Femur (tissue), 1 donor: Measurements from ENCODE around the gene BST1.
A peak's percentile ranks its signal among the peaks of the same experiment; 100 is the strongest.

Source experiments
- DNase-seq: peaks from one replicate; pipeline ENCODE4 v3.0.0-alpha.2; 2017

Gene BST1

DNA sequence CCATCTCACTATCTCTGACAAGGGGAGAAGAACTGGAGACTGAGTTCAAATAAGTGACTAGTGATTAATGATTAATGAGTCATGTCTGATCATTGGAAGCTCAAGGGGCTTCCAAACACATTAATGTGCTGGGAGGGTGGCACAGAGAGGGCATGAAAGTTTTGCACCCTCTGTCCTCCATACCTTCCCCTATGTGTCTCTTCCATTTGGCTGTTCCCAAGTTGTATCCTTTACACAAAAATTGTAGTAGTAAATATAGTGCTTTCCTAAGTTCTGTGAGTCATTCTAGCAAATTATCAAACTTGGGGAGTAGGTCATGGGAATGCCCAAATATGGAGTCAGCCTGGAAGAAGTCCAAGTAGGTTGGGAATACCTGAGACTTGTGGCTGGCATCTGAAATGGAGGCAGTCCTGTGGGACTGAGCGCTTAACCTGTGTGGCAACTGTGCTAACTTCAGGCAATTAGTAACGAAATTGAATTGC, 25.3 kb upstream of the BST1 start:
- DNase-seq, result no peak

DNA sequence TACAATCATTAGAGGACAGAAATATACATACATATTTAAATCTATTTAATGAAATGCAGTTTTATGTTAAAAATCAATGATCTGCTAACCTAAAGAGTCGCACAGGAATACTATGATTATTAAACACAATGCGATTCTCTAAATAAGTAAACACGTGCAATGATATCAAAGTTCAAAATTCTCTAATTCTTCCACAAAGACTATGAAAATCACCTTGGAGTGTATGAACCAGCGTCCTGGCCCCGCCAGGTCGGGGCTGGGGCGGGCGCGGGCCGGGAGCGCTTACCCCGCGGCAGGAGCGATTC, 21.8 kb upstream of the BST1 start:
- DNase-seq, result no peak

DNA sequence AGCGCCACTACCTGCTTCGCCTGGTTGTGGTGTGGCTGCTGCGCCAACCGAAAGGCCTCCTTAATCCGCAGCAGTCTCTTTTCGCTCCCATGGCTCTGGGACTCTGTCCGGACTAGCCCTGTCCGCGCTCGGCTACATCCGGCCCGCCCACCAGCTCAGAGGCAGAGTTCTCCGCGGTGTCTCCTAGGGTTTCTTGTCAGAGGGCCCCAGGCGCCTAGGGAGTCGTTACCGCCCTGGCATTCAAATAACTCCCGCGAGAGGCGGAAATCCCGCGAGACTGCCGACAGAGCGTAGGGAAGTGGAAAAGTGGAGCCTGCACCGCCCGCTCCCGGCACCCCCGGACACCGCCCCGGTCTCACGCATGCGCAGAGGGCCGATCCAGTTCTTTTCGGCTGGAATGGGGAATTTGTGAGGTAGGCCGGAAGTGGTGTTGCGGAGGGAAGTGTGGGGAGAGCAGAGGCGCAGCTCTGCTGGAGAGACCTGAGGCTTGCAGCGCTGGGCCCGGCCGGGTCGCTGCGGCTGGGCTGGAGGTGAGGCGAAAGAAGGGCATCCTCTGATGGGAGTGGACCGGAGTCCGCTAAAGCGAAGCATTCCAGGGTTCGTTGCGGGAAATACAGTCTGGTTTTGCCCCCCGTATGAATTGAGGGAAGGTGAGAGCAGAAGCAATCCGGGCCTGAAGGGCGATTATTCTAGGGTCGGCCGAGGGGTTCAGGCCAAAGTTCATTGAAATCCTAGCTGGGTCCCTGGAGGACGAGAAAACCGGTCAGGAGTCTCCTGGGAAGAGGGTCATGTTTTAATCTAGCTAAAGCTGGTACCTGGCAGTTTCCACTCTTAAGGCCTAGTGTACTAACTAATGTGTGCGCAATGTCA, 21.3 kb upstream of the BST1 start, which contains the start of gene FAM200B:
Gene FAM200B, plus strand, starts transcription at position 456 of the 870 bp plus-strand sequence. CDS start 5,151 bp downstream, outside the sequence.
- DNase-seq, result peak; percentile 99

DNA sequence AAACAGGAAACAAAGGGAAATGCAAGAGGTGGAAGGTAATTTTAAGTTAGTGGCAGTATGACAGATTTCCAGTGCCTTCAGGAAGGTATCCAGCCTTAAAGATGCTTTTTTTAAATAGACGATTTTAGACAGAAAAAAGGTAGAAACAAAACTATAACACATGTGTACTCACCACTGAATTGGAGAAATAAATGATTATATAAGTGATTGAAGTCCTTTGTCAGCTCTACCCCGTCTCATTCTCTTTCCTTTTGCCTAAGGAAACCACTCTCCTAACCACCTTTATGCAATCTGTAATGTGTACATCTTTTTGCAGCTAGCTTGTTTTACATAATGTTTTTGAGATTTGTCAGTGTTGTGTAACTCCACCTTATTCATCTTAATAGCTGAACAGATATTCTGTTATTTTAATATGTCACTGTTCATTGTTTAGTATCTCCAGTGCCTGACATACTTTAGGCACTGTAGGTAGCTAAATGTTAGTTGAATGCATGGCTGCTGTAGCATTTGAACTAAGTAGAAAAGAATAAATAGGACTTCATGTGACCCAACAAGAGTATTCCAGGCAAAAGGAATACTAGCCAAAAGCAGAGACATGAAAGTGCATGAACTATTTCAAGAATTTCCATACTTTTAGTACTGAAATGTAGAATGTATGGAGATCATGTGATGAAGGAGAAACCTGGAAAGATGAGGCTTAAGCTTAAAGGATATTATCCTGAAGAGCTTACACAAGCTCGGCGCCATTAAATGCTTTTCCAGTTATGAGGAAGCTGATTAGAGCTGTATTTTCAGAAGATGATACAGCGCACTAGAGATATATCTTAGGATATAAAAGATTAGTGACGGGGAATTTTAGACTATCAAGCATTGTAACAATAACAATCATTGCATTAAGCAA, 20.4 kb upstream of the BST1 start:
- DNase-seq, result no peak

DNA sequence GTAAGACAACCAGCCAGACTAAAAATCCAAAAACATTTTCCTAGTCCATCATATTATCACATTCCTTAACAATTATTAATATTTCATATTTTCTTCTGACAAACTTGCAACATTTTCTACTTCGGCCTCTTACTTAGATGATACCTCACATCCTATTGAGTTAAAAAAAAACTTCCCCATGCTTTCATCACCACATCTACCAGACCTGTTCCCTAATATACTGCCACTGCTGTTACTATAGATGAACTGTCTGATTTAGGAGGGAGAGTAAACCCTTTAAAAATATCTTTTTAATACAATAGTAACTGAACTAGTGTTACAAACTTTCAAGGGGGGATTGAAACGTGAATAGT, 19.7 kb upstream of the BST1 start:
- DNase-seq, result no peak

DNA sequence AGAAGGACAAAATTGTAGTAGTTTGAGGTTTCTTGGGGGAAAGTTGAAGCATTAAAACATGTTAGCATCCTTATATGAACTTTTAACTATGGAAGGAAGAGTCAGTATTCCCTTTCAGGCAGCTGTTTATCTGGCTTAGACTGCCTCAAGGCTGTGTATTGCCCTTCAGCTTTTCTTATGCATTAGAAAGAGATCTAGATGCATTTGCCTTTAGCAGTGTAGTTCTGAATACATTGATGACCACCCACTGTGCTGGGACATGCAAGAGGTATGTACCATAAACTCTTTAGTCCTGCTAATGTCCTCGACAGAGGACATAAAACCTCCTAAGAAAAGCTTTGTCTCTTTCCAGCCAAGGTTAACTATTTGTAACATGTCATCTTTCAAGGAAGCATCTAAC, 18.4 kb upstream of the BST1 start:
- DNase-seq, result no peak

DNA sequence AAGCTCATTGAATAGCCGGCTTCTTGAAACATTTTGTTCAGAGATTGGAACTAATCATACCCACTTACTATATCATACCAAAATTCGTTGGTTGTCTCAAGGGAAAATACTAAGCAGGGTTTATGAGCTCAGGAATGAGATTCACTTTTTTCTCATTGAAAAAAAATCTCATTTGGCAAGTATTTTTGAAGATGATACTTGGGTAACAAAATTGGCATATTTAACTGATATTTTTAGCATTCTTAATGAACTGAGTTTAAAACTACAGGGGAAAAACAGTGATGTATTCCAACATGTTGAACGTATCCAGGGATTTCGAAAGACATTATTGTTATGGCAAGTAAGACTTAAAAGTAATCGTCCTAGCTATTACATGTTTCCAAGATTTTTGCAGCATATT, 14.8 kb upstream of the BST1 start:
- DNase-seq, result no peak

DNA sequence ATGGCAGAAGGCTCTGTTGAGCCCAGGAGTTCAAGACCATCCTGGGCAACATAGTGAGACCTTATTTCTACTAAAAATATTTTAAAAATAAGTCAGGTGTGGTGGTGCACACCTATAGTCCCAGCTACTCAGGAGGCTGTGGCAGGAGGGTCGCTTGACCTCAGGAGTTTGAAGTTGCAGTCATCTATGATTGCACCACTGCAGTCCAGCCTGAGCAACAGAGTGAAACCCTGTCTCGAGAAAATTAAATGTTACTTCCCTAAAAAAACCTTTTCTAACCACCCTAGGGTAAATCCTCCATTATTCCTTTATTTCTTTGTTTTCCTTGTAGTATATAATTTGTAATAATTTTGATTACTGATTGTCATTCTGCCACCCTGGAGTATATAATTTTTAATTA, 13.3 kb upstream of the BST1 start:
- DNase-seq, result no peak

DNA sequence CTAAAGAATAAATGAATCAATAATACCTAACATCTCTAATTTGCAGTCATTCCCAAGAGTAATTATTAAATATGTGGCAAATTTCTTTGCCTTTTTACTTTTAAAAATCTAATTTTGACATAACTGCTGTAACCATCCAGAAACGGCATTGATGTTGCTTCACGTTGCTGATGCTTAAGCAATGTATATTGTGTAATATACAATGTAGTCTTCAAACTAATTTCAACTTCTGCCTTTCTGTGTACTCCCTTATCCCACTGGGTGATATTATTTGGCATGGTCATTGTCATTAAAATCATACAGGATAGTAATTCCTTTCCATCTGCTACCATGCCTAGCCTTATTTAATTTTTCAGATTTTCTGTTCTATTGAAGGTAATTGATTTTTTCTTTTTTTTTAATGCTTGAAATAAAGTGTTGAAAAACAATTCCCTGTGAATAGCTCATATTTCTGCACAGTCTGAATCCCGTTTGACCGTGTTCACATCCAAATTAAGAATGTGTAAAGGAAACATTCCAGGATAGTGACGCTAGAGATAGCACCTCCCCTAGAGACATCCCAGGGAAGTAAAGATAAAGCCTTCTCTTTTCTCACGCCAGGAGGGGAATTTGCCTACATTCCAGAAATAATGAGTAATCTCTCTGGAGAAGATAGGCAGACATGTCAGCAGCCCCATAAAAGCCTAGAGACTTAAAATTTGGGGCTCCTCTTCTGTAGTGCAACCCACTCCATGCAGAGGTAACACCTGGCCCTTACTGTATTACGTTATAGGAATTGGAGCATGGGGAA, 12.7 kb upstream of the BST1 start:
- no peak for DNase-seq

DNA sequence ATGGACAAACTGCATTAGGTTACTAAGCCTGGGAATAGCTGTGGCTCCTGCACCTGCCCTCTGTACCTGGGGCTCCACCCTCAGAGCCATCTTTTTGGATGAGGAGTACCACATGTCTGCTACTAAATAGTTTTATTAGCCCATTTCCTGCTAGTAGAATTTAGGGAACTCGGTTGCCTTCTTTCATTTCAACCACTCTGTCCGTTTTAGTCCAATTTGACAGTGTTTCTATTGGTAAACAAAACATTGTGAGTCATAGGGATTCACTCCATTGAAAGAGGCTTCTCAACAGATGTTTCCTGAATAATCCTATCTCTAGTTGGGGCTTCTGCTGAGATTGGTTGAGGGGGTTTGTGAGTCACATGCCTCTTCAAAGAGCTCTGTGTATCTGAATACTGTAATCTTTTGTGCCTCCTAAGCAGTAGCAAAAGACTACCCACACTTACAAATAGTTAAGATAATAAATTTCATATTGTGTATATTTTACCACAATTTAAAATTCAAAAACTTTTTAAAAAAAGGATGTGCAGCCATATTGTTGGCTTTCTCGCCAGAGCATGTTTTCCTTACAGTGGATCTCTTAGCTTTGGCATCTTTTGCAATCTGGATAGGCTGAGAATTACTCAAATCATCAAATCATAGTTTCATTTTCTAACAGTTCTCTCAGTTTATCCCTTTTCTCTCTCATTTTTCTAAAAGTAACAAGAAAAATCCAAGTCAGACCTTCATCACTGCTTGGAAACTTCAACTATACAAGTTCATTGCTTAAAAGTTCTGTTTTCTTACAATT, 11.3 kb upstream of the BST1 start:
- DNase-seq, result no peak

DNA sequence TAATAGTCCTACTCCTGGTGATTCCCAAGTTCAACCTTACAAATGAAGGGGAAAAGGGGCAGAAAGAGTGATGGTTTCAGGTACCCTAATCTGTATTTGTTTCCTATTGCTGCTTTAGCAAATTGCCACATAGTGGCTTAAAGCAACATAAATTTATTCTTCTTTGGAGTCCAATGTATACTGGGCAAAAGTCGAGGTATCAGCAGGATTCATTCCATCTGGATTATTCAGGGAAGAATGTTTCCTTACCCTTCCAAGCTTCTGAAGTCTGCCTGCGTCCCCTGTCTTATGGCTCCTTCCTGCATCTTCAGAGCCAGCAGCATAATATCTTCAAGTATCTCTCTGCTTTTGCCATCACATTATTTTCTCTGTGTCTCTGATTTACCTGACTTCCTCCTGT, 10.3 kb upstream of the BST1 start:
- DNase-seq, result no peak

DNA sequence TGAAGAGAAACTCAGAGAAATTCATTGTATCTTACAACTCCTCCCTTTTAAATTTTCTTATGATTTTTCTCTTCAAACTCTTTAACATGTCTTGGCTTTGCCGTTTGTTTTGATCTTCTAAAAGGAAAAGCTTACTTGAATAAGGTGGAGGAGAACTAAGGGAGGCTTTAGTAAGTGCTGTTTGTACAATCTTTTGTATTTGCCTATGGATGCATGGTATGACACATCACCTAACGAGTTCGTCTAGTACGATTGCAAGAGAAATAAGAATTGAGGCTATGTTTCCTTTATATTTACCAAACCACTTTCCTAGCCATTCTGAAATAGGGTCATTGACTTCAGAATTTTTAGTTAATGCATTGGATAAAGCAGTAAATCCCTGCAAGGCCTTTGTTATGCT, 8.4 kb upstream of the BST1 start:
- DNase-seq, result no peak

DNA sequence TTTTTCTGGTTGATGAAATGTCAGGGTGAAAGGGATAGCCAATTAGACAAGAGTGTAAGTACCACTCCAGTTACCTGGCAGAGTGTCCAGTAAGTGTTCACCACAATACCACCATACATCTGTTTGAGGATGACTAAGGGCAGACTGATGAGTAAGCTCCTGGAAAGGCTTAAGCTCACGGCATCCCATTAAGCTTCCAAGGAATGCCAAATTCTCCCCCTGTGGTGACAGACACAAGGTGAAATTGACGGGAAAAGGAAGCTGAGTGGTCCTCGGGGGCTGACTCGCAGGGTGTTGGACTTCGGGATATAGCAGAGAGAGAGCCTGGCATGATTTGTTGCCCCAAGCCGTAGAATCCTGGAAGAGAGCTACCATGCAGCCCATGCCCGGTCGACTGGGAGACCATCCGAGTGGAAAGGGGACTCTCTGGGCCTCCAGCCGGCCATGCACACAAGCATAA, 7.6 kb upstream of the BST1 start:
- no peak for DNase-seq

DNA sequence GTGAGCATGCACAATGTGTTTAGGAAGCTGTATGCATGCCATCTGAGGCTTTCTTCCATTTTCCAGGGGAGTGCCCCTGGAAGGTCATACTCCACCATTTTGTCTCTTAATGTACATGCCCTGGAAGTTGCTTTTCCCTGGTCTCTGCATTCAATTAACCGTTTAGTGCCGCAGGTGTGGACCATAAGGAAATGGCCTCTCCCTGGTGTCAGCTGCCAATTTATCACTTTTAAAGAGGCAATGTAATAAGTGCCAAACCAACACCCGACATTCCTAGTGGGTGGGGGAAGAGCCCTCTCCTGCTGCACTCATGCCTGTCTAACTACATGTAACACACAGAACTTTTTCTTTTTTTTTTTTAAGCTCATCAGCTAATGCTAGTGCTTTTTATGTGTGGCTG, 7.1 kb upstream of the BST1 start:
- no peak for DNase-seq

DNA sequence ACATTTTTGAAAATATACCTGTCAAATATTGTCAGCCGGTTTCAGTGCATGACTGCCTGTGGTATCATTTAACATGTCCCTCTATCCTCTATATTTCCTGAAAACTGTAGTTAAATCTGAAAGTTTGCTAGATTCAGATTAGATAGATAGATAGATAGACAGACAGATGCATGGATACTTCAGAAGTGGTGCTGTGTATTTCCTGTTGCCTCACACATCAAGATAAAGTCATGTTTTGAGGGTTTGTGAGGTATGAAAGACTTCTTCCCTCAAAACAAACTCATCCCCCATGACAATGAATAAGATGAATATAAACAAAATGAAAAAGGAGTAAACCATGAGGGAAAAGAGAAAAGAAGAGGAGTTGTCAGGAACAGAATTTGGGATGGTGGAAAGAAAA, 6.0 kb upstream of the BST1 start:
- no peak for DNase-seq

DNA sequence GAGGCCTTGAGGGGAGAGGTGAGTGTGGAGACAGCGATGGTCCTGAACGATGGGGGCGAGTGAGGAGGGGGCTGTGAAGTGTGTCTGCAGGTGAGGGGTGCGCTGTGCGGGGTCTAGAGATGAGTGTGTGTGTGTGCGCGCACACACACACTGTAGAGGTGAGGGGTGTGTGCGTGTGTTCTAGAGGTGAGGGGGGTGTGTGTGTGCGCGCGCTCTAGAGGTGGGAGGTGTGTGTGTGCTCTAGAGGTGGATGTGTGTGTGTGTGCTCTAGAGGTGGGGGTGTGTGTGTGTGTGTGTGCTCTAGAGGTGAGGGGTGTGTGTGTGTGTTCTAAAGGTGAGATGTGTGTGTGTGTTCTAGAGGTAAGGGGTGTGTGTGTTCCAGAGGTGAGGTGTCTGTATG, 574 bp downstream of the BST1 start:
- DNase-seq, result no peak

DNA sequence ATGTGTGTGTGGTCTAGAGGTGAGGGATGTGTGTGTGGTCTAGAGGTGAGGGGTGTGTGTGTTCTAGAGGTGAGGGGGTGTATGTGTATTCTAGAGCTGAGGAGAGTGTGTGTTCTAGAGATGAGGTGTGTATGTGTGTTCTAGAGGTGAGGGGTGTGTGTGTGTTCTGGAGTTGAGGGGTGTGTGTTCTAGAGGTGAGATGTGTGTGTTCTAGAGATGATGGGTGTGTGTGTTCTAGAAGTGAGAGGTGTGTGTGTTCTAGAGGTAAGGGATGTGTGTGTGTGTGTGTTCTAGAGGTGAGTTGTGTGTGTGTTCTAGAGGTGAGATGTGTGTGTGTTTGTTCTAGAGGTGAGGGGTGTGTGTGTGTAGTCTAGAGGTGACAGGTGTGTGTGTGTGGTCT, 1.3 kb downstream of the BST1 start:
- DNase-seq, result no peak

DNA sequence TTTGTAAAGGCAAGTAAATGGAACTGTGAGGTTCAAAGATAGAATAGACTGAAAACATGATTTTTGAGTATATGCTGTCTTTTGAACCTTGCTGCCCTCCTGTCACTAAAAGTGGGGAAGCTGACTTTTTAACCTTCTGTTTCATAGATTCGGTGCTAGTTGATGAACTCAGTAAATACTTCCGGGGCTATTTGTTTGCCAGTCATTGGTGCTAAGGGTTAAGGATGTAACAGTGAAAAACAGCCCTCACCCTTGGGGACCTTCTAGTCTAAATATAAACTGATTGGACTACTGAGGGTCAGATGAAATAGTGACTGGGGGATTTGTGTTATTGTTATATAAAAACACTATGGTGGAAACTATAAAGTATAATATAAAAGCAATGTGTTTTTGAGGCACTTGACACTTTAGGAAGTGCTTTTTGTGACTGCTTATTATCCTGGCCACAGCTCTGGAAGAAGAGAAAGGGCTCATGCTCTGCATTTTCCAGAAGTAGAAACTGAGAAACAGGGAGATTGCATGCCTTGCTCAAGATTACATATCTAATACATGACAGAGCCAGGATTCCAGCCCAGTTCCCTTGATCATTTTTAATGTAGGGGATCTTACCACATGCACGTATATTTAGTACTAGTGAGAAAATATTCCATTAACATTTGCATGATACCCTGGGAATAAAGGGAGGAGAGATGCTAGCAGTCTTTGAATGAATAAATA, 3.9 kb downstream of the BST1 start:
- no peak for DNase-seq

DNA sequence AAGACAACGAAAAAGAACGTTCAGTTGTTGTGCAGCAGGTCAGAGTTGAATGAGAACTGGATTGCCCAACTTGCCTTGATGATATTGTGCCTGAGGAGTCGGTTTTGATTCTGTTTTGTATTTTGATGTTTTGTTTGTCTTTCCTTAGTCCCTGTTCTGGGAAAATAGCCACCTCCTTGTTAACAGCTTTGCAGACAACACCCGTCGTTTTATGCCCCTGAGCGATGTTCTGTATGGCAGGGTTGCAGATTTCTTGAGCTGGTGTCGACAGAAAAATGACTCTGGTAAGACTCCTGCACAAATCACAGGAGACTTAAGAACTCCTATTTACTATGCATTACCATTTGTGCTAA, 4.5 kb downstream of the BST1 start:
- DNase-seq, result no peak

DNA sequence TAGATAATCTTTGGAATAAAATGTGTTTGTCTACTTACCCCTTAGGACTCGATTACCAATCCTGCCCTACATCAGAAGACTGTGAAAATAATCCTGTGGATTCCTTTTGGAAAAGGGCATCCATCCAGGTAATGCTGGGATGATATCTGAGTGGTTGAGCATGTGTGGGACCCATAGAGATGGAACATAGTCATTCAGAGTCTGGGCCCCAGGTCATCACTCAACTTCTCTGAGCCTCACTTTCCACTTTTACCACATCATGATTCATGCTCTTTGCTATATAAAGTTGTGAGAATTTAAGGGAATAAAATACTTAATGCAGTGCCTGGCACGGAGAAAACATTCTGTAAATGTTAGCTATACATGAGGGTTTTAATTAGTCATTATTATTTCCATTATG, 8.9 kb downstream of the BST1 start:
- DNase-seq, result no peak

DNA sequence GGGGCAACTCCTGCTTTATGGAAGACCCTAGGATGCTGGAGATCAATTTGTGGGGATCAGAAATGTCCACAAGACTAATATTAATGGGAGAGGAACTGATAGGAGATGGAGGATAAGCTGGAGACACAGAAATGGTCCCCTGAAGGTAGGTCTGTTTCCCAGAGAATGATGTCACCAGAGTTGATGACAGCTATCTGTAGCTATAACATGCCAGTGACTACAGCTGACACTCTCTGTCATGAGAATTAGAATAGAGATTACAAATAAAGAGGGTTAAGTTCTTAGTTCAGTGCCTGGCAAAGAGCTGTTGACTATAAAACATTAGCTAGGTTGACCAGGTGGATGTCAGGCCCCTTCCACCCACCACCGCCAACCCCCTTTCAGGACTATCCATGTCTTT, 9.3 kb downstream of the BST1 start:
- DNase-seq, result no peak

DNA sequence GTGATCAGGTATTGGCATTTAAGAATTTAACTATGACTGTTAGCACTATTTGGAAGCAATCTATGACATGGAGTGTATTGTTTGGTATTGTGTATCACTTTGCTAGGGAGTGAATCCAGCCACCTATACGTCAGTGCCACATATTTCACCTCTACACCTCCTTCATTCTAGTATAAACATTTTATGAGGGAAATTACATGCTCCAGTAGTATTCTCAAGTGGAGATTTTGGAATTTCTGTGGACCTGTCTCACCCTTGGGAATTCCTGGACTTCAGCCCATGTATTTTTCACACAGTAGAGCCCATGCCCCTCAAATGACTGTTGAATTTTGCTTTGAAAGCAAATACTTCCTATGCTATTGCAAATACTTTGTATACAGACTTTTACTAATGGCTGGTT, 11.3 kb downstream of the BST1 start:
- no peak for DNase-seq
